HEK293 (cell line): ENCODE data around the gene STAT5B.
A peak's percentile ranks its signal among the peaks of the same experiment; 100 is the strongest.

ENCODE experiments used
- ATF2 ChIP-seq: fragments of 450-650 bp; formaldehyde crosslinking; IDR thresholded peaks from 2 replicates; pipeline ENCODE4 v1.5.1; 2016; ENCODE audit warnings: missing biosample characterization, missing genetic modification characterization, low read depth
- HIC1 ChIP-seq: fragments of 450-650 bp; formaldehyde crosslinking; IDR thresholded peaks from 2 replicates; pipeline ENCODE4 v1.5.1; 2016; ENCODE audit warnings: missing biosample characterization, missing genetic modification characterization
- IKZF3 ChIP-seq: fragments of 450-650 bp; IDR thresholded peaks from 2 replicates; pipeline ENCODE4 v1.5.0; 2018; ENCODE audit warnings: missing biosample characterization, mild to moderate bottlenecking, missing genetic modification characterization, moderate library complexity
- INSM2 ChIP-seq: fragments of 450-650 bp; formaldehyde crosslinking; IDR thresholded peaks from 2 replicates; pipeline ENCODE4 v1.5.1; 2016; ENCODE audit warnings: missing biosample characterization, missing genetic modification characterization
- KLF10 ChIP-seq: fragments of 450-650 bp; IDR thresholded peaks from 2 replicates; pipeline ENCODE4 v1.5.1; 2018; ENCODE audit warnings: missing biosample characterization, mild to moderate bottlenecking, missing genetic modification characterization
- PRDM1 ChIP-seq: fragments of 450-650 bp; formaldehyde crosslinking; IDR thresholded peaks from 2 replicates; pipeline ENCODE4; 2016; ENCODE audit warnings: missing biosample characterization, missing genetic modification characterization
- PRDM6 ChIP-seq: fragments of 450-650 bp; formaldehyde crosslinking; IDR thresholded peaks from 2 replicates; pipeline ENCODE4 v1.5.1; 2017; ENCODE audit warnings: missing biosample characterization, missing genetic modification characterization
- SP7 ChIP-seq: fragments of 450-650 bp; formaldehyde crosslinking; IDR thresholded peaks from 2 replicates; pipeline ENCODE4 v1.5.1; 2016; ENCODE audit warnings: missing biosample characterization, missing genetic modification characterization
- TSHZ1 ChIP-seq: fragments of 450-650 bp; formaldehyde crosslinking; IDR thresholded peaks from 2 replicates; pipeline ENCODE4 v1.5.1; 2016; ENCODE audit warnings: missing biosample characterization, missing genetic modification characterization, borderline replicate concordance
- WT1 ChIP-seq: fragments of 450-650 bp; formaldehyde crosslinking; IDR thresholded peaks from 2 replicates; pipeline ENCODE4 v1.5.1; 2016; ENCODE audit warnings: missing biosample characterization, missing genetic modification characterization
- ZBTB17 ChIP-seq: fragments of 450-650 bp; formaldehyde crosslinking; IDR thresholded peaks from 2 replicates; pipeline ENCODE4 v1.5.1; 2016; ENCODE audit warnings: missing biosample characterization, missing genetic modification characterization
- ZBTB21 ChIP-seq: fragments of 450-650 bp; formaldehyde crosslinking; IDR thresholded peaks from 2 replicates; pipeline ENCODE4 v1.5.1; 2017; ENCODE audit warnings: missing biosample characterization, missing genetic modification characterization
- ZBTB7A ChIP-seq: fragments of 450-650 bp; formaldehyde crosslinking; IDR thresholded peaks from 2 replicates; pipeline ENCODE4 v1.5.1; 2016; ENCODE audit warnings: low read depth, missing biosample characterization, missing genetic modification characterization
- ZEB2 ChIP-seq: fragments of 450-650 bp; formaldehyde crosslinking; IDR thresholded peaks from 2 replicates; pipeline ENCODE4 v1.5.1; 2016; ENCODE audit warnings: missing biosample characterization, missing genetic modification characterization
- ZFP37 ChIP-seq: fragments of 450-650 bp; formaldehyde crosslinking; IDR thresholded peaks from 2 replicates; pipeline ENCODE4 v1.5.1; 2016; ENCODE audit warnings: missing biosample characterization, missing genetic modification characterization
- ZNF10 ChIP-seq: fragments of 450-650 bp; formaldehyde crosslinking; IDR thresholded peaks from 2 replicates; pipeline ENCODE4 v1.5.1; 2017; ENCODE audit warnings: missing biosample characterization, missing genetic modification characterization
- ZNF169 ChIP-seq: fragments of 450-650 bp; formaldehyde crosslinking; IDR thresholded peaks from 2 replicates; pipeline ENCODE4 v1.5.1; 2016; ENCODE audit warnings: missing biosample characterization, missing genetic modification characterization
- ZNF239 ChIP-seq: fragments of 450-650 bp; formaldehyde crosslinking; IDR thresholded peaks from 2 replicates; pipeline ENCODE4 v1.5.1; 2016; ENCODE audit warnings: missing biosample characterization, missing genetic modification characterization
- ZNF302 ChIP-seq: fragments of 450-650 bp; formaldehyde crosslinking; IDR thresholded peaks from 2 replicates; pipeline ENCODE4 v1.5.1; 2016; ENCODE audit warnings: missing biosample characterization, missing genetic modification characterization, low read depth
- ZNF391 ChIP-seq: fragments of 450-650 bp; formaldehyde crosslinking; IDR thresholded peaks from 2 replicates; pipeline ENCODE4 v1.5.1; 2016; ENCODE audit warnings: low read depth, missing biosample characterization, missing genetic modification characterization, borderline replicate concordance
- ZNF394 ChIP-seq: fragments of 450-650 bp; formaldehyde crosslinking; IDR thresholded peaks from 2 replicates; pipeline ENCODE4 v1.5.1; 2016; ENCODE audit warnings: missing biosample characterization, missing genetic modification characterization, mild to moderate bottlenecking, moderate library complexity, borderline replicate concordance
- ZNF426 ChIP-seq: fragments of 450-650 bp; formaldehyde crosslinking; IDR thresholded peaks from 2 replicates; pipeline ENCODE4 v1.5.1; 2017; ENCODE audit warnings: missing biosample characterization, missing genetic modification characterization, mild to moderate bottlenecking, inconsistent platforms, moderate library complexity
- ZNF433 ChIP-seq: fragments of 450-650 bp; formaldehyde crosslinking; IDR thresholded peaks from 2 replicates; pipeline ENCODE4 v1.5.1; 2016; ENCODE audit warnings: missing biosample characterization, missing genetic modification characterization, low read depth
- ZNF585B ChIP-seq: fragments of 450-650 bp; formaldehyde crosslinking; IDR thresholded peaks from 2 replicates; pipeline ENCODE4 v1.5.1; 2016; ENCODE audit warnings: missing biosample characterization, missing genetic modification characterization
- ZNF677 ChIP-seq: fragments of 450-650 bp; IDR thresholded peaks from 2 replicates; pipeline ENCODE4 v1.5.0; 2018; ENCODE audit warnings: missing biosample characterization, mild to moderate bottlenecking, missing genetic modification characterization, moderate library complexity
- ZNF692 ChIP-seq: fragments of 450-650 bp; formaldehyde crosslinking; IDR thresholded peaks from 2 replicates; pipeline ENCODE4 v1.5.1; 2016; ENCODE audit warnings: missing biosample characterization, missing genetic modification characterization
- ZSCAN23 ChIP-seq: fragments of 450-650 bp; formaldehyde crosslinking; IDR thresholded peaks from 2 replicates; pipeline ENCODE4 v1.5.1; 2016; ENCODE audit warnings: missing biosample characterization, missing genetic modification characterization

Gene STAT5B

GRCh38 chr17:42266918-42267766, 9.0 kb downstream of the STAT5B start (continued):
- TF ChIP-seq TSHZ1 (peak; percentile 87; the same call in 1 of the 2 replicates), ZNF394 (tag by site-specific recombination) (peak; percentile 44; the same call in 1 of the 2 replicates), ZNF692 (tag by site-specific recombination) (peak; percentile 57; the same call in 1 of the 2 replicates), IKZF3 (0 out of 2 replicates have a peak, but pooled peaks have one; percentile 12), SP7 (tag by site-specific recombination) (peak; percentile 91), ZNF391 (no peak), ZNF169 (tag by site-specific recombination) (no peak), WT1 (tag by site-specific recombination) (peak; percentile 84), ZBTB21 (tag by site-specific recombination) (peak; percentile 98), INSM2 (tag by site-specific recombination) (peak; percentile 98), PRDM1 (tag by site-specific recombination) (peak; percentile 30; the same call in 1 of the 2 replicates), ZNF585B (tag by site-specific recombination) (no peak), ZNF426 (tag by site-specific recombination) (no peak), ZNF677 (tag by site-specific recombination) (no peak), HIC1 (tag by site-specific recombination) (peak; percentile 98), ZEB2 (tag by site-specific recombination) (peak; percentile 96), ZFP37 (0 out of 2 replicates have a peak, but pooled peaks have one; percentile 40), ZNF239 (tag by site-specific recombination) (no peak), ZBTB7A (tag by site-specific recombination) (no peak), ZBTB17 (peak; percentile 54; the same call in 1 of the 2 replicates), PRDM6 (tag by site-specific recombination) (peak; percentile 92), ATF2 (tag by site-specific recombination) (peak; percentile 90), ZSCAN23 (tag by site-specific recombination) (0 out of 2 replicates have a peak, but pooled peaks have one; percentile 45), ZNF302 (no peak), ZNF433 (tag by site-specific recombination) (no peak), KLF10 (peak; percentile 40; the same call in 1 of the 2 replicates), ZNF10 (tag by site-specific recombination) (0 out of 2 replicates have a peak, but pooled peaks have one; percentile 12)
